ENCODE results near the gene KBTBD8.

DNA sequence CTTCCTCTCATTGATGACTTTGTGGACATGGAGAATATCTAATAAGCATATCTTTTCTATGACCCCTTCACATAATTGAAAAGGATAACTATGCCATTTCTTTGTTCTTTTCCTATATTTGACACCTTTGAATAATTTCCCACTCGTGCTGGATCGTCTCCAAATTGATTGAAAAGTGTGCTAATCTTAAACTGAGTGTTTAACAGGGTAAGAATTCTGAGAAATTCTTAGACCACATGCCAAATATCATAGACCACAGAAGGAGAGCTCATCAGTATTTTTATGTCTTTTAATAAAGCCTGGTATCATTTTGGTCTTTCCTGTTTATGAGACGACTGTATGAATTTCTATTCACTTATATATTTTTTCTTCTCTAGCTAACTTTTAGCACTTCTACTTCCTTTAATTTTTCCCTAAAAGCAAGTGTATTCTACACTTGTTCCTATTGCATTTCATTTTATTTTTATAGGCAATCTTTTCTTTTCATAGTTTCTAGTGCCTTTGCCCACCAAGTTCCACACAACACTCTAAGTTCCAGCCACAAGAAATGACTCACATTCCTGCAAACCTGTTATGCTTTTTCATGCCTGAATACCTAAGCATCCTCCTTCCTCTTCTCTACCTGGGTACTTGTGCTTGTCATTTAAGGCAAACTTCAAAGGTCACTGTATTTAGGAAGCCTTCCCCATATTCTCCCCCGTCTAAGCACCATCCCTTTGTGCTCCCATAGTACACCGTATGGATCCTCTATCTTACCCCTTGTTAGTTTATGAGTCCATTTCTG is 30.1 kb downstream of the KBTBD8 start:
- TF ChIP-seq, protein P1, sequence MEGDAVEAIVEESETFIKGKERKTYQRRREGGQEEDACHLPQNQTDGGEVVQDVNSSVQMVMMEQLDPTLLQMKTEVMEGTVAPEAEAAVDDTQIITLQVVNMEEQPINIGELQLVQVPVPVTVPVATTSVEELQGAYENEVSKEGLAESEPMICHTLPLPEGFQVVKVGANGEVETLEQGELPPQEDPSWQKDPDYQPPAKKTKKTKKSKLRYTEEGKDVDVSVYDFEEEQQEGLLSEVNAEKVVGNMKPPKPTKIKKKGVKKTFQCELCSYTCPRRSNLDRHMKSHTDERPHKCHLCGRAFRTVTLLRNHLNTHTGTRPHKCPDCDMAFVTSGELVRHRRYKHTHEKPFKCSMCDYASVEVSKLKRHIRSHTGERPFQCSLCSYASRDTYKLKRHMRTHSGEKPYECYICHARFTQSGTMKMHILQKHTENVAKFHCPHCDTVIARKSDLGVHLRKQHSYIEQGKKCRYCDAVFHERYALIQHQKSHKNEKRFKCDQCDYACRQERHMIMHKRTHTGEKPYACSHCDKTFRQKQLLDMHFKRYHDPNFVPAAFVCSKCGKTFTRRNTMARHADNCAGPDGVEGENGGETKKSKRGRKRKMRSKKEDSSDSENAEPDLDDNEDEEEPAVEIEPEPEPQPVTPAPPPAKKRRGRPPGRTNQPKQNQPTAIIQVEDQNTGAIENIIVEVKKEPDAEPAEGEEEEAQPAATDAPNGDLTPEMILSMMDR (IDR thresholded peaks at IDR 0.05; ENCODE audit: insufficient read depth, low read depth, low read length): no peak
- TF ChIP-seq EZH2 (IDR thresholded peaks at IDR 0.05; ENCODE audit: insufficient read depth, low read length): no peak
